Mesodermal cell (in vitro differentiated cells): ENCODE measurements around the gene PDRG1. TPM values are rescaled to one million over a fixed set of nuclear protein-coding genes. Genes with fewer than 3 reads are reported as not detected.

Source experiments
- H3K27ac ChIP-seq: 2 replicates; pipeline ENCODE4 v1.7.0; 2013; ENCODE audit warnings: mild to moderate bottlenecking, low read depth, low read length, moderate library complexity; ENCODE audit not compliant: severe bottlenecking
- H3K36me3 ChIP-seq: 2 replicates; pipeline ENCODE4 v1.7.1; 2013; ENCODE audit warnings: mild to moderate bottlenecking, low read length, moderate library complexity; ENCODE audit not compliant: control insufficient read depth, insufficient read depth
- H3K4me1 ChIP-seq: one replicate; pipeline ENCODE4 v1.7.1; 2013; ENCODE audit warnings: mild to moderate bottlenecking, low read length; ENCODE audit not compliant: insufficient read depth, control insufficient read depth, poor library complexity, severe bottlenecking
- H3K4me3 ChIP-seq: 2 replicates; pipeline ENCODE4 v1.7.0; 2013; ENCODE audit warnings: low read length, control low read depth, mild to moderate bottlenecking; ENCODE audit not compliant: insufficient read depth, poor library complexity, severe bottlenecking; ENCODE audit errors: extremely low read depth
- H3K9me3 ChIP-seq: 2 replicates; pipeline ENCODE4 v1.7.1; 2013; ENCODE audit warnings: mild to moderate bottlenecking, low read length, moderate library complexity; ENCODE audit not compliant: control insufficient read depth
- WGBS, 2 experiments: methylation state at CpG; one replicate each; pipeline ENCODE4 v1.1.5; 2013; ENCODE audit warnings: missing lambda C conversion rate in 2 of 2; ENCODE audit not compliant: insufficient coverage in 2 of 2; 5-methylcytosine and 5-hydroxymethylcytosine counted together
- polyA plus RNA-seq, 2 experiments: library from polyadenylated mRNA; stranded (reverse); fragments of 50-300 nt; gene quantifications; one replicate each; pipeline ENCODE4 v1.2.3, GENCODE V29; 2013

The PDRG1 gene
- 14.5 TPM for polyA plus RNA-seq (2013, experiment 1 of 2)
- 11.4 TPM for polyA plus RNA-seq (2013, experiment 2 of 2)

- peak within 1 kb of the TSS; percentile 59 for H3K27ac ChIP-seq
These were observed at the start of gene PDRG1 for GRCh38 chr20:31951530-31952453. PDRG1 (minus strand) TSS chr20:31952046; CDS start chr20:31951961, 85 bp downstream.

GRCh38 chr20:31998246-31998645 lies 46.4 kb upstream of the PDRG1 start:
- WGBS, 2 experiments, result 69 to 75% methylated on average over 2 of the region's 2 CpGs
- Histone ChIP-seq H3K4me1 (no peaks in the 10 kb centered on the region), H3K9me3 (no peaks in the 10 kb centered on the region)

More at GRCh38 chr20:31951530-31952453, at the start of gene PDRG1:
- H3K36me3 ChIP-seq, result peaks cover 39% of the 10 kb centered on the region
- 0% methylated on average over 55 to 57 of the region's 63 CpGs for WGBS, 2 experiments
- peak within 1 kb of the TSS; percentile 94 for H3K4me3 ChIP-seq
- peaks cover 9% of the 10 kb centered on the region for H3K9me3 ChIP-seq
- H3K4me1 ChIP-seq, result no peaks in the 10 kb centered on the region

GRCh38 chr20:31996996-31997395 lies 45.1 kb upstream of the PDRG1 start:
- Histone ChIP-seq H3K9me3 (no peaks in the 10 kb centered on the region), H3K4me1 (no peaks in the 10 kb centered on the region), H3K4me3 (no peak overlapping the region), H3K36me3 (no peaks in the 10 kb centered on the region), H3K27ac (no peak overlapping the region)
- WGBS, 2 experiments, result 94 to 96% methylated on average over 17 of the region's 18 CpGs

More at GRCh38 chr20:31998246-31998645, 46.4 kb upstream of the PDRG1 start:
- no peaks in the 10 kb centered on the region for H3K36me3 ChIP-seq
- H3K27ac ChIP-seq, result no peak overlapping the region
- H3K4me3 ChIP-seq, result no peak overlapping the region

GRCh38 chr20:31992086-31992485 lies 40.2 kb upstream of the PDRG1 start:
- Histone ChIP-seq H3K4me3 (no peak overlapping the region), H3K9me3 (no peaks in the 10 kb centered on the region), H3K4me1 (no peaks in the 10 kb centered on the region), H3K36me3 (no peaks in the 10 kb centered on the region), H3K27ac (no peak overlapping the region)
- WGBS, 2 experiments, result 50 to 80% methylated on average over 2 of the region's 2 CpGs

GRCh38 chr20:31991339-31991705 lies 39.5 kb upstream of the PDRG1 start:
- Histone ChIP-seq H3K27ac (no peak overlapping the region), H3K9me3 (no peaks in the 10 kb centered on the region), H3K4me1 (no peaks in the 10 kb centered on the region), H3K36me3 (no peaks in the 10 kb centered on the region), H3K4me3 (no peak overlapping the region)
- WGBS, 2 experiments, result 80% methylated on average over 1 of the region's 1 CpG; no CpG with 5 or more reads in 1 of the 2 experiments

GRCh38 chr20:31990641-31991338 lies 38.9 kb upstream of the PDRG1 start:
- Histone ChIP-seq H3K9me3 (no peaks in the 10 kb centered on the region), H3K27ac (no peak overlapping the region), H3K4me1 (no peaks in the 10 kb centered on the region), H3K36me3 (no peaks in the 10 kb centered on the region), H3K4me3 (no peak overlapping the region)
- 92 to 100% methylated on average over 3 to 4 of the region's 6 CpGs for WGBS, 2 experiments

GRCh38 chr20:31989030-31989645 lies 37.3 kb upstream of the PDRG1 start:
- 89 to 92% methylated on average over 7 to 8 of the region's 8 CpGs for WGBS, 2 experiments
- H3K9me3 ChIP-seq, result no peaks in the 10 kb centered on the region
- no peaks in the 10 kb centered on the region for H3K4me1 ChIP-seq
- no peak overlapping the region for H3K27ac ChIP-seq
- H3K36me3 ChIP-seq, result no peaks in the 10 kb centered on the region
- no peak overlapping the region for H3K4me3 ChIP-seq

- Histone ChIP-seq H3K4me1 (no peaks in the 10 kb centered on the region), H3K36me3 (no peaks in the 10 kb centered on the region), H3K9me3 (no peaks in the 10 kb centered on the region), H3K4me3 (no peak overlapping the region), H3K27ac (no peak overlapping the region)
- WGBS, 2 experiments, result 90 to 96% methylated on average over 4 of the region's 5 CpGs
These were observed 36.7 kb upstream of the PDRG1 start for GRCh38 chr20:31988430-31989015.

- 71 to 75% methylated on average over 1 of the region's 1 CpG for WGBS, 2 experiments
- H3K36me3 ChIP-seq, result no peaks in the 10 kb centered on the region
- H3K4me1 ChIP-seq, result no peaks in the 10 kb centered on the region
- no peak overlapping the region for H3K4me3 ChIP-seq
- H3K9me3 ChIP-seq, result no peaks in the 10 kb centered on the region
- H3K27ac ChIP-seq, result no peak overlapping the region
These were observed 35.9 kb upstream of the PDRG1 start for GRCh38 chr20:31987744-31988143.

GRCh38 chr20:31984981-31985471 lies 33.2 kb upstream of the PDRG1 start:
- Histone ChIP-seq H3K27ac (no peak overlapping the region), H3K36me3 (no peaks in the 10 kb centered on the region), H3K4me1 (peaks cover 2% of the 10 kb centered on the region), H3K4me3 (no peak overlapping the region), H3K9me3 (no peaks in the 10 kb centered on the region)
- 62 to 70% methylated on average over 5 to 6 of the region's 6 CpGs for WGBS, 2 experiments
